NT2/D1 (cell line): ENCODE data around the gene SPEN.

Experiments used
- SUZ12 ChIP-seq: IDR thresholded peaks from 2 replicates; pipeline ENCODE4 v1.6.1; 2011; ENCODE audit not compliant: insufficient read length, insufficient read depth; ENCODE audit errors: extremely low read depth
- YY1 ChIP-seq: IDR thresholded peaks from 2 replicates; pipeline ENCODE4 v1.6.1; 2011; ENCODE audit not compliant: insufficient read length, insufficient read depth
- ZNF274 ChIP-seq: IDR thresholded peaks from 2 replicates; pipeline ENCODE4 v1.6.1; 2011; ENCODE audit warnings: mild to moderate bottlenecking, low read depth, low read length

DNA sequence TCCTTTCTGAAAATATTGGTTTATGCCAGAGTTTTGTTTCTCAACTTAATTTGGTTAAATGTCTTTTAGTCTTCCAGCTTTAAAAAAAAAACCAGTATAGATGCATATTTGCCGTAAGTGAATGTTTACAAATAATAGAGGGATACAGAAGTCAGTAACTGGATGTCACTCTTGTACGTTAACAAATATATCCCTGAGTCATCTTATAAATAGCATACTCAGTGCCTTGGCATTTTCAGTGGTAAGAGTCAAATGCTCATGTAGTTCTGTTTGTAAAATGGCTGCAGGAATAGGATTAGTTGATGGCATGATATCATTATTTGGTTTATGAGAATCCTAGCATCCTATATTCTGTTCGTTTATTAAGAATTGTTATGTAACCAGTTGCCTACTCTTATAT is 55.4 kb downstream of the SPEN start:
- TF ChIP-seq ZNF274 (no peak), YY1 (no peak), SUZ12 (no peak)
